ENCODE data around the gene SLC51A.

Gene SLC51A

DNA sequence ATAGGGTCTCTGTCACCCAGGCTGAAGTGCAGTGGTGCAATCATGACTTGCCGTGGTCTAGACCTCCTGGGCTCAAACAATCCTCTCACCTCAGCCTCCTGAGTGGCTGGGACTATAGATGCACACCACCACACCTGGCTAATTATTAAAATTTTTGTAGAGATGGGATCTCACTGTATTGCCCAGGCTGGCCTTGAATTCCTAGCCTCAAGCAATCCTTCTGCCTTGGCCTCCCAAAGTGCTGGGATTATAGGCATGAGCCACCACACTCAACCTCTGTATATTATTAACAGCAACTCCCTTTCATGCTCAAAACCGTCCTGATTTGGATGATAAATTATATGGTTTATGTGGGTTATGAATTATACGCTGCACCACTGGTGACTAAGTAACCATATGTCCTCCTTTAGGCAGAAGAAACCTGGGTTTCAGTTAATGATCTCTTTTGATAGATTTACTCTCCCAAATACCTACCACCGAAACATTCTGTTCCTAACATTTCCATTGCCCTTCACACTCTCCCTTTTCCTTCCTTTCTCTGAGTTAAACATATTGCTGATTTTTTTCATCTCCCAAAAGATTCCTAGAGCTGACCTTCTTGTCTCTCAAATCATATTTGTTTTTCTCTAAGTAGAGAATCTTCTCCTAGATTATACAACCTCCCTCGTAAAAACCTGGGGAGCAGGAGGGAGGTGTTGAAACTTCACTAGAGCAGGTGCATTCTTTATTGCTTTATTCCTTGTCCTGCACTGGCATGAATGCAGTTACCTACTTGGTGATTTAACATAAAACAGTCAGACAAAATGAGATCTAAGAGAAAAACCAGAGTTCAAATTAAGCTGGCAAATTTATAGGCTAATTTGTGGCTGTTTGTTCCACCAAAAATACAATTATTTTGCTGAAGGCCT is 38.3 kb downstream of the SLC51A start:
- H3K4me3 ChIP-seq (ENCODE audit: low read depth, low read length): no peak overlapping the region
- TF ChIP-seq, protein P1, sequence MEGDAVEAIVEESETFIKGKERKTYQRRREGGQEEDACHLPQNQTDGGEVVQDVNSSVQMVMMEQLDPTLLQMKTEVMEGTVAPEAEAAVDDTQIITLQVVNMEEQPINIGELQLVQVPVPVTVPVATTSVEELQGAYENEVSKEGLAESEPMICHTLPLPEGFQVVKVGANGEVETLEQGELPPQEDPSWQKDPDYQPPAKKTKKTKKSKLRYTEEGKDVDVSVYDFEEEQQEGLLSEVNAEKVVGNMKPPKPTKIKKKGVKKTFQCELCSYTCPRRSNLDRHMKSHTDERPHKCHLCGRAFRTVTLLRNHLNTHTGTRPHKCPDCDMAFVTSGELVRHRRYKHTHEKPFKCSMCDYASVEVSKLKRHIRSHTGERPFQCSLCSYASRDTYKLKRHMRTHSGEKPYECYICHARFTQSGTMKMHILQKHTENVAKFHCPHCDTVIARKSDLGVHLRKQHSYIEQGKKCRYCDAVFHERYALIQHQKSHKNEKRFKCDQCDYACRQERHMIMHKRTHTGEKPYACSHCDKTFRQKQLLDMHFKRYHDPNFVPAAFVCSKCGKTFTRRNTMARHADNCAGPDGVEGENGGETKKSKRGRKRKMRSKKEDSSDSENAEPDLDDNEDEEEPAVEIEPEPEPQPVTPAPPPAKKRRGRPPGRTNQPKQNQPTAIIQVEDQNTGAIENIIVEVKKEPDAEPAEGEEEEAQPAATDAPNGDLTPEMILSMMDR (IDR thresholded peaks at IDR 0.05; ENCODE audit: low read depth, low read length): no peak

DNA sequence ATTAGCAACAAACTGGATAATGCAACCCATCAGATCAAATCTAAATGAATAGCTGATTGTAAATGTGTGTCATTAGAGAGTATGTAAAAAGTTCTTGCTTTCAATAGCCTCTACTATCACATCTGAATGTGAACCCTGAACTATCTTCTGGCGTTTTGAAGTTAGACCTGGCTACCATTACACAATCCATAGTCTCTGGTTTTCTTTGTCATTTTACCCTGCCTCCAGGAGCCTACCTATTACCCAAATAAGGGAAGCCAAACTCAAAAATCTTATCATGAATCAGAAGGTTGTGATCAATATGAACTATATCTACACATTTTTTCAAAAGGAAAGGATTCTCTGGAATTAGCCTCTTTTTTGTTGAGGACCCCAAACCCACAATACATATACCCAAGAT is 39.4 kb downstream of the SLC51A start:
- H3K4me3 ChIP-seq (ENCODE audit: low read depth, low read length): no peak overlapping the region
- TF ChIP-seq, protein P1 (IDR thresholded peaks at IDR 0.05; ENCODE audit: low read depth, low read length): no peak

DNA sequence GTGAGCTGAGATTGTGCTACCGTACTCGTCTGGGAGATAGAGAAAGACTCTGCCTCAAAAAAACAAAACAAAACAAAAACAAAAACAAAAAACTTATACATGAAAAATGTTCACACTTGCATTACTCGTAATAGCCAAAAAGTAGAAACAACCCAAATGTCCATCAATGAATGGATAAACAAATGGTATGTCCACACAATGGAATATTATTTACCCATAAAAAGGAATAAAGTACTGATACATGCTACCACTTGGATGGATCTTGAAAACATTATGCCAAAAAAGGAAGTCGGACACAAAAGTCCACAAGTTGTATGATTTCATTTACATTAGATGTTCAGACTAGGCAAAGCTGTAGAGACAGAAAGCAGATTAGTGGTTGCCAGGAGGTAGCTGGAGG is 44.5 kb downstream of the SLC51A start:
- TF ChIP-seq, protein P1 (IDR thresholded peaks at IDR 0.05; ENCODE audit: low read depth, low read length): no peak
- no peak overlapping the region for H3K4me3 ChIP-seq (ENCODE audit: low read depth, low read length)

DNA sequence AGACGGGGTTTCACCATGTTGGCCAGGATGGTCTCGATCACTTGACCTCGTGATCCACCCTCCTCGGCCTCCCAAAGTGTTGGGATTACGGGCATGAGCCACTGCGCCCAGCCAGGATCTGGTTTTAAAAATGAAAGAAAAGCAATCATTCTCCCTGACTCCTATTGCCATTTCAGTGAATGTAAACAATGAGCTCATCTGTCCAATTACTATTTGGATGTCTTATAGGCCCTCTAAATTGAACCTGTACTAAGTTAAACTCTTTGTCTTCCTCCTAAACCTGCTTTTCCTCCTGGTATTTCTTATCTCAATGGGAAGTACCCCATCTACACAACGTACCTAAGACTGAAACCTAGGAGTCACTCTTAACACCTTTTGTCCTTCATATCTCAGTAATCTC is 47.5 kb downstream of the SLC51A start:
- TF ChIP-seq, protein P1 (IDR thresholded peaks at IDR 0.05; ENCODE audit: low read depth, low read length): no peak

DNA sequence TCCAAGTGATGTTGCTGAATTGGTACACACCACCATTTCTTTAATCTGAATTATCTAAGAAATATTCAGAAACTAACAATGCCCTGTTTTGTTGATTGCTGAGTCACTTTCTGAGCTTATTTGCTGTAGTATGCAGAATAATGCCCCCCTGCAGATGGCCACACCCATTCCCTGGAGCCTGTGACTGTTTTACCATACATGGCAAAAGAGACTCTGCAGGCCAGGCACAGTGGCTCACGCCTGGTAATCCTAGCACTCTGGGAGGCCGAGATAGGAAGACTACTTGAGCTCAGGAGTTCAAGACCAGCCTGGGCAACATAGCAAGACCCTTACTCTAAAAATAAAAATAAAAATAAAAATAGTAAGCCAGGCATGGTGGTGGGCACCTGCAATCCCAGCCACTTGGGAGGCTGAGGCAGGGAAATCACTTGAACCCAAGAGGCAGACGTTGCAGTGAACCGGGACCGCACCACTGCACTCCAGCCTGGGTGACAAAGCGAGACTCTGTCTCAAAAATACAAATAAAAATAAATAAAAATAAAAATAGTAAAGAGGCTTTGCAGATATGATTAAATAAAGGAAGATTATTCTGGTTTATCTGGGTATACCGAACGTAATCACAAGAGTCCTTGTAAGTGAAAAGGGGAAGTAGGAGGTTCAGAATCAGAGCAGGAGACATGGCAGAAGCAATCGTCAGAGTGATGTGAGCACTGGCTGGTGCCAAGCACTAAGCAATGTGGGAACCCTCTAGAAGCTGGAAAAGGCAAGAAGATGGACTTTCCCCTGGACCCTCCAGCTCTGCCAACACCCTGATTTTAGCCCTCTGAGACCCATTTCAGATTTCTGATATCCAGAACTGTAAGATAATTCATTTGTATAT is 52.2 kb downstream of the SLC51A start:
- no peak overlapping the region for H3K4me3 ChIP-seq (ENCODE audit: low read depth, low read length)
- TF ChIP-seq, protein P1 (IDR thresholded peaks at IDR 0.05; ENCODE audit: low read depth, low read length): no peak

More for the DNA sequence above, 47.5 kb downstream of the SLC51A start:
- no peak overlapping the region for H3K4me3 ChIP-seq (ENCODE audit: low read depth, low read length)

DNA sequence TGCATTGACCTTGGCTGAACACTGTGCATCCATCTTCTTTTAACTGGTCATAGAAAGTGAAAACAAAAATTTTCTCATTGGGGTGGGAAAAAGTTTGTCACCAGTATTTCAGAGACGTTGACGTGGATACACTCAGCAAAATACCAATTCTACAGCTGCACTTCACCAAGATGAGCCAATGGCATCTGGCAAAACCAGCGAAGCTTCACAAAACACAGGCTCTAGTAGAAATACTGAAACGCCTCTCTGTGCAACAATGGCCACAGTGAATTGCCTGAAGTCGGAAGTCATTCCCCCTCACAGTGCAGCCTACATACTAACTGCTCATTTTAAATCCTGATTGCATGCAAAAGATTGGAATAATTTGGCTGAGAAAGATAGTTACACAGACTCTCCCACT is 54.2 kb downstream of the SLC51A start:
- no peak overlapping the region for H3K4me3 ChIP-seq (ENCODE audit: low read depth, low read length)
- TF ChIP-seq, protein P1 (IDR thresholded peaks at IDR 0.05; ENCODE audit: low read depth, low read length): no peak

Data from WI38 (cell line).